DND-41 (cell line): ENCODE measurements around the gene PRMT2.

Experiments used
- EZH2 ChIP-seq: IDR thresholded peaks from 3 replicates; pipeline ENCODE4 v1.6.1; 2012; ENCODE audit warnings: borderline replicate concordance, low read depth, mild to moderate bottlenecking, moderate library complexity, low read length, inconsistent platforms; ENCODE audit not compliant: severe bottlenecking
- TF ChIP-seq, protein P1 (sequence below): IDR thresholded peaks from 2 replicates; pipeline ENCODE4 v1.5.1; 2012; ENCODE audit warnings: borderline replicate concordance, low read length, moderate library complexity, mild to moderate bottlenecking; ENCODE audit not compliant: poor library complexity, severe bottlenecking; ENCODE audit errors: extremely low read depth

- TF ChIP-seq, protein P1, sequence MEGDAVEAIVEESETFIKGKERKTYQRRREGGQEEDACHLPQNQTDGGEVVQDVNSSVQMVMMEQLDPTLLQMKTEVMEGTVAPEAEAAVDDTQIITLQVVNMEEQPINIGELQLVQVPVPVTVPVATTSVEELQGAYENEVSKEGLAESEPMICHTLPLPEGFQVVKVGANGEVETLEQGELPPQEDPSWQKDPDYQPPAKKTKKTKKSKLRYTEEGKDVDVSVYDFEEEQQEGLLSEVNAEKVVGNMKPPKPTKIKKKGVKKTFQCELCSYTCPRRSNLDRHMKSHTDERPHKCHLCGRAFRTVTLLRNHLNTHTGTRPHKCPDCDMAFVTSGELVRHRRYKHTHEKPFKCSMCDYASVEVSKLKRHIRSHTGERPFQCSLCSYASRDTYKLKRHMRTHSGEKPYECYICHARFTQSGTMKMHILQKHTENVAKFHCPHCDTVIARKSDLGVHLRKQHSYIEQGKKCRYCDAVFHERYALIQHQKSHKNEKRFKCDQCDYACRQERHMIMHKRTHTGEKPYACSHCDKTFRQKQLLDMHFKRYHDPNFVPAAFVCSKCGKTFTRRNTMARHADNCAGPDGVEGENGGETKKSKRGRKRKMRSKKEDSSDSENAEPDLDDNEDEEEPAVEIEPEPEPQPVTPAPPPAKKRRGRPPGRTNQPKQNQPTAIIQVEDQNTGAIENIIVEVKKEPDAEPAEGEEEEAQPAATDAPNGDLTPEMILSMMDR, result no peak
- no peak for TF ChIP-seq EZH2
These were observed 13.1 kb downstream of the PRMT2 start for GRCh38 chr21:46648539-46648938.
